IMR-90 (cell line): ENCODE data around the gene MACROD1. TPM values are rescaled to one million over a fixed set of nuclear protein-coding genes. Genes with fewer than 3 reads are reported as not detected.

Experiments
- ATAC-seq: fragments of 200-7000 bp; cut with Tn5 transposase; 2 replicates; pipeline ENCODE4 v1.9.1; 2020; ENCODE audit warnings: low read depth, mild to moderate bottlenecking, moderate library complexity
- BruUV-seq: library from RNA; stranded (reverse); fragments of 400-500 nt; replicated peaks from 2 replicates; lab custom pipeline; 2021; lab: Mats Ljungman, UMichigan
- CTCF ChIA-PET: fragments of 300-600 bp; formaldehyde crosslinking; extraction: SDS; loops from one replicate; lab custom pipeline; 2021; ENCODE audit warnings: antibody characterized with exemption; lab: Yijun Ruan, JAX
- POLR2A ChIA-PET: fragments of 300-600 bp; sonication (Branson Sonifier 250); formaldehyde crosslinking; loops from one replicate; lab custom pipeline; 2022; ENCODE audit warnings: antibody characterized with exemption; ENCODE audit not compliant: unreplicated experiment; lab: Charles Lee
- DNase-seq: peaks from one replicate; pipeline ENCODE4 v3.0.0; 2013
- H2AFZ ChIP-seq: replicated peaks from 2 replicates; pipeline ENCODE3; 2013; ENCODE audit warnings: low read length, mild to moderate bottlenecking; ENCODE audit not compliant: poor library complexity
- H2AK5ac ChIP-seq: 2 replicates; pipeline ENCODE4 v1.6.1; 2013; ENCODE audit warnings: low read depth, low read length, inconsistent platforms
- H2AK9ac ChIP-seq: replicated peaks from 2 replicates; pipeline ENCODE3; 2013; ENCODE audit warnings: mild to moderate bottlenecking, low read depth, low read length, moderate library complexity; ENCODE audit not compliant: poor library complexity
- H2BK120ac ChIP-seq: 2 replicates; pipeline ENCODE4 v1.6.1; 2013; ENCODE audit warnings: low read depth, low read length, inconsistent platforms
- H2BK15ac ChIP-seq: 3 replicates; pipeline ENCODE4 v1.6.1; 2013; ENCODE audit warnings: low read depth, low read length, inconsistent platforms
- H2BK20ac ChIP-seq: 2 replicates; pipeline ENCODE4 v1.6.1; 2013; ENCODE audit warnings: low read depth, mild to moderate bottlenecking, inconsistent platforms, low read length, moderate library complexity
- H2BK5ac ChIP-seq: 2 replicates; pipeline ENCODE4 v1.6.1; 2013; ENCODE audit warnings: mild to moderate bottlenecking, low read depth, low read length, inconsistent platforms; ENCODE audit not compliant: poor library complexity, severe bottlenecking
- H3K14ac ChIP-seq: replicated peaks from 2 replicates; pipeline ENCODE4 v1.6.1; 2013; ENCODE audit warnings: low read depth, low read length, inconsistent platforms
- H3K18ac ChIP-seq: 2 replicates; pipeline ENCODE4 v1.6.1; 2013; ENCODE audit warnings: low read depth, low read length, control low read depth
- H3K23ac ChIP-seq: 2 replicates; pipeline ENCODE4 v1.6.1; 2013; ENCODE audit warnings: low read depth, low read length, inconsistent platforms
- H3K27ac ChIP-seq: 2 replicates; pipeline ENCODE4 v1.5.1; 2013; ENCODE audit warnings: mild to moderate bottlenecking, control low read depth, low read length; ENCODE audit not compliant: insufficient read depth
- H3K27me3 ChIP-seq: 2 replicates; pipeline ENCODE4 v1.6.1; 2013; ENCODE audit warnings: low read length; ENCODE audit not compliant: control insufficient read depth, insufficient read depth
- H3K36me3 ChIP-seq: 2 replicates; pipeline ENCODE4 v1.6.1; 2013; ENCODE audit warnings: low read length, mixed read lengths; ENCODE audit not compliant: control insufficient read depth, insufficient read depth
- H3K4ac ChIP-seq: 2 replicates; pipeline ENCODE4 v1.6.1; 2013; ENCODE audit warnings: low read depth, low read length, inconsistent platforms
- H3K4me1 ChIP-seq: 2 replicates; pipeline ENCODE4 v1.6.1; 2013; ENCODE audit warnings: low read length, mixed read lengths; ENCODE audit not compliant: control insufficient read depth, insufficient read depth
- H3K4me2 ChIP-seq: 2 replicates; pipeline ENCODE4 v1.6.1; 2013; ENCODE audit warnings: low read depth, mild to moderate bottlenecking, control low read depth, low read length, moderate library complexity
- H3K4me3 ChIP-seq: 2 replicates; pipeline ENCODE4 v1.5.1; 2013; ENCODE audit warnings: low read depth, mild to moderate bottlenecking, control low read depth, low read length, moderate library complexity; ENCODE audit not compliant: insufficient read depth
- H3K56ac ChIP-seq: 2 replicates; pipeline ENCODE4 v1.6.1; 2013; ENCODE audit warnings: low read length, inconsistent platforms; ENCODE audit not compliant: insufficient read depth; ENCODE audit errors: extremely low read depth
- H3K79me1 ChIP-seq, 2 experiments: 2 replicates each; pipeline ENCODE4 v1.6.1; 2013; ENCODE audit warnings: low read length in 2 of 2, inconsistent platforms in 1 of 2, low read depth in 1 of 2
- H3K9ac ChIP-seq: 2 replicates; pipeline ENCODE4 v1.6.1; 2013; ENCODE audit warnings: low read depth, low read length, control low read depth
- H3K9me1 ChIP-seq: 2 replicates; pipeline ENCODE4 v1.6.1; 2013; ENCODE audit warnings: low read length, inconsistent platforms; ENCODE audit not compliant: insufficient read depth
- H3K9me3 ChIP-seq: 2 replicates; pipeline ENCODE4 v1.6.1; 2013; ENCODE audit warnings: low read length; ENCODE audit not compliant: control insufficient read depth, insufficient read depth
- H4K20me1 ChIP-seq: 2 replicates; pipeline ENCODE4 v1.6.1; 2013; ENCODE audit warnings: low read length, inconsistent platforms; ENCODE audit not compliant: insufficient read depth
- H4K5ac ChIP-seq: 2 replicates; pipeline ENCODE4 v1.6.1; 2013; ENCODE audit warnings: mild to moderate bottlenecking, low read depth, low read length, control low read depth
- H4K8ac ChIP-seq, 2 experiments: 2 replicates each; pipeline ENCODE4 v1.6.1; 2013; ENCODE audit warnings: low read depth in 2 of 2, low read length in 2 of 2, control low read depth in 1 of 2, inconsistent platforms in 1 of 2
- H4K91ac ChIP-seq: 2 replicates; pipeline ENCODE4 v1.6.1; 2013; ENCODE audit warnings: low read depth, low read length, inconsistent platforms; ENCODE audit not compliant: insufficient read depth
- BHLHE40 ChIP-seq: fragments of 150-350 bp; IDR thresholded peaks from 2 replicates; pipeline ENCODE4 v1.6.1; 2016; ENCODE audit warnings: mild to moderate bottlenecking, low read depth, low read length
- CEBPB ChIP-seq: IDR thresholded peaks from 2 replicates; pipeline ENCODE4 v1.6.1; 2012; ENCODE audit warnings: low read depth, low read length, improper control_type of control experiment
- CHD1 ChIP-seq: IDR thresholded peaks from 2 replicates; pipeline ENCODE4 v1.6.1; 2012; ENCODE audit warnings: low read depth, low read length, improper control_type of control experiment
- ELK1 ChIP-seq: fragments of 150-350 bp; IDR thresholded peaks from 2 replicates; pipeline ENCODE4 v1.6.1; 2016; ENCODE audit warnings: low read depth, mild to moderate bottlenecking, low read length, moderate library complexity, borderline replicate concordance
- FOS ChIP-seq: fragments of 150-350 bp; IDR thresholded peaks from 2 replicates; pipeline ENCODE4 v1.6.1; 2016; ENCODE audit warnings: low read depth, low read length
- MAFK ChIP-seq: IDR thresholded peaks from 2 replicates; pipeline ENCODE4 v1.6.1; 2012; ENCODE audit warnings: low read depth, low read length, improper control_type of control experiment
- MAZ ChIP-seq: IDR thresholded peaks from 2 replicates; pipeline ENCODE4 v1.6.1; 2012; ENCODE audit warnings: low read depth, mild to moderate bottlenecking, low read length, improper control_type of control experiment, moderate library complexity, borderline replicate concordance
- MXI1 ChIP-seq: IDR thresholded peaks from 2 replicates; pipeline ENCODE4 v1.6.1; 2012; ENCODE audit warnings: low read depth, mild to moderate bottlenecking, low read length, moderate library complexity, borderline replicate concordance
- NFE2L2 ChIP-seq: fragments of 150-350 bp; IDR thresholded peaks from 2 replicates; pipeline ENCODE4 v1.6.1; 2016; ENCODE audit warnings: low read depth, mild to moderate bottlenecking, low read length
- POLR2A ChIP-seq: IDR thresholded peaks from 2 replicates; pipeline ENCODE4 v1.6.1; 2012; ENCODE audit warnings: mild to moderate bottlenecking, low read depth, low read length
- RAD21 ChIP-seq: IDR thresholded peaks from 2 replicates; pipeline ENCODE4 v1.6.1; 2012; ENCODE audit warnings: low read length, improper control_type of control experiment
- RCOR1 ChIP-seq: IDR thresholded peaks from 2 replicates; pipeline ENCODE4 v1.6.1; 2012; ENCODE audit warnings: mild to moderate bottlenecking, low read length, improper control_type of control experiment; ENCODE audit not compliant: insufficient replicate concordance
- USF2 ChIP-seq: fragments of 150-350 bp; IDR thresholded peaks from 2 replicates; pipeline ENCODE4 v1.6.1; 2017; ENCODE audit warnings: mild to moderate bottlenecking, antibody characterized with exemption, low read length, low read depth
- WGBS, 2 experiments: methylation state at CpG; one replicate each; pipeline versions ENCODE4 v1.1.5 to v1.1.7; 2013; ENCODE audit warnings: missing lambda C conversion rate in 2 of 2; ENCODE audit not compliant: insufficient read length in 1 of 2; ENCODE audit errors: extremely low coverage in 2 of 2; 5-methylcytosine and 5-hydroxymethylcytosine counted together
- dilution Hi-C: fragments of 300-500 bp; cut with HindIII; formaldehyde crosslinking; loops from one replicate; pipeline ENCODE4 v1.14.3; 2018; ENCODE audit warnings: low sequenced_read_pairs; ENCODE audit not compliant: unreplicated experiment
- in situ Hi-C: fragments of 300-500 bp; cut with MboI; formaldehyde crosslinking; loops from 3 replicates; pipeline ENCODE4 v1.14.3; 2019; ENCODE audit warnings: low sequenced_read_pairs, inconsistent platforms, mixed read lengths
- intact Hi-C: fragments of 100-400 bp; cut with micrococcal nuclease; formaldehyde crosslinking; loops from 2 replicates; pipeline ENCODE4 v1.10.0; 2022
- polyA plus RNA-seq, 3 experiments: library from polyadenylated mRNA; depleted of rRNA; stranded (reverse); fragments of >200 nt; gene quantifications; 2 replicates each; pipeline ENCODE4 v1.2.3, GENCODE V29; 2012; ENCODE audit warnings: low replicate concordance in 1 of 3
- total RNA-seq: library from RNA; depleted of rRNA; stranded (reverse); fragments of >200 nt; gene quantifications from 2 replicates; pipeline ENCODE4 v1.2.3, GENCODE V29; 2012

Gene MACROD1
- total and polyA plus RNA-seq, 2 of the 4 experiments (the other 2 are of a cell fraction) = 2.5 to 9.3 TPM

- dilution Hi-C loops = no loop called here
- Histone ChIP-seq H3K4me3 (no peak overlapping the region), H3K4me1 (no peaks in the 10 kb centered on the region), H2BK120ac (no peak overlapping the region), H4K20me1 (no peaks in the 10 kb centered on the region), H3K9me1 (no peaks in the 10 kb centered on the region), H2BK20ac (no peak overlapping the region), H4K8ac (no peak overlapping the region), H3K36me3 (no peaks in the 10 kb centered on the region), H3K4me2 (no peak overlapping the region), H3K23ac (no peak overlapping the region), H2AK9ac (no peak overlapping the region), H3K79me1 (no peaks in the 10 kb centered on the region; a peak in 1 of 4 replicates), H4K91ac (no peak overlapping the region), H3K9me3 (no peaks in the 10 kb centered on the region), H3K4ac (no peak overlapping the region), H2AK5ac (no peak overlapping the region), H2BK15ac (no peak overlapping the region), H3K27me3 (no peaks in the 10 kb centered on the region), H2AFZ (no peak overlapping the region), H3K9ac (no peak overlapping the region), H4K5ac (no peak overlapping the region), H2BK5ac (no peak overlapping the region), H3K56ac (no peak overlapping the region), H3K18ac (no peak overlapping the region), H3K14ac (no peak overlapping the region), H3K27ac (no peak overlapping the region)
- 83% methylated on average over 6 of the region's 8 CpGs; no CpG with 5 or more reads in 1 of the 2 experiments for WGBS, 2 experiments
- ChIA-PET POLR2A (no interaction called here), CTCF (no interaction called here)
- BruUV-seq = no TSS peak
- intact Hi-C loops = no loop called here
- ATAC-seq (no peak), DNase-seq (no peak)
- in situ Hi-C loops = no loop called here
- TF ChIP-seq CHD1 (no peak), NFE2L2 (no peak), FOS (no peak), USF2 (no peak), BHLHE40 (no peak), RCOR1 (no peak), MAFK (no peak), MXI1 (no peak), CEBPB (no peak), ELK1 (no peak), RAD21 (no peak), POLR2A (no peak), MAZ (no peak)
These were observed 25.8 kb downstream of the MACROD1 start for GRCh38 chr11:64140082-64140481.
